ENCODE measurements around the gene EZH2.

DNA sequence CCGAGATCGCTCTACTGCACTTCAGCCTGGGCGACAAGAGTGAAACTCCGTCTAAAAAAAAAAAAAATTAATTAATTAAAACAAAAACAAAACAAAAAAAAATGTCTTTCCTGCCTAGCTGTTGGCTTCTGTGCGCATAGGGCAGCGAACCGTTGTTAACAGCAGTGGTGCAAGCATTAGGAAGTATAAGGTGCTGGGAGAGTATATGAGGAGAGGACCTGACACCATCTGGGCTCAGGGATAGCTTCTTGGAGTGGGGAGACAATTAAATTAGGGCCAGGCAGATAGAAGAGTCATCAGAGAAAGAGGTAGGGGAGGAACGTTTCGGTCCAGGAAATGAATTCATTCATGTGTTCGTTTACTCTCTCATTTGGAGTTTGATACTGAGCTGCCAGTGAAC, 46.2 kb upstream of the EZH2 start:
- TF ChIP-seq, protein P1, sequence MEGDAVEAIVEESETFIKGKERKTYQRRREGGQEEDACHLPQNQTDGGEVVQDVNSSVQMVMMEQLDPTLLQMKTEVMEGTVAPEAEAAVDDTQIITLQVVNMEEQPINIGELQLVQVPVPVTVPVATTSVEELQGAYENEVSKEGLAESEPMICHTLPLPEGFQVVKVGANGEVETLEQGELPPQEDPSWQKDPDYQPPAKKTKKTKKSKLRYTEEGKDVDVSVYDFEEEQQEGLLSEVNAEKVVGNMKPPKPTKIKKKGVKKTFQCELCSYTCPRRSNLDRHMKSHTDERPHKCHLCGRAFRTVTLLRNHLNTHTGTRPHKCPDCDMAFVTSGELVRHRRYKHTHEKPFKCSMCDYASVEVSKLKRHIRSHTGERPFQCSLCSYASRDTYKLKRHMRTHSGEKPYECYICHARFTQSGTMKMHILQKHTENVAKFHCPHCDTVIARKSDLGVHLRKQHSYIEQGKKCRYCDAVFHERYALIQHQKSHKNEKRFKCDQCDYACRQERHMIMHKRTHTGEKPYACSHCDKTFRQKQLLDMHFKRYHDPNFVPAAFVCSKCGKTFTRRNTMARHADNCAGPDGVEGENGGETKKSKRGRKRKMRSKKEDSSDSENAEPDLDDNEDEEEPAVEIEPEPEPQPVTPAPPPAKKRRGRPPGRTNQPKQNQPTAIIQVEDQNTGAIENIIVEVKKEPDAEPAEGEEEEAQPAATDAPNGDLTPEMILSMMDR (IDR thresholded peaks at IDR 0.05) = no peak
- no peak for TF ChIP-seq POLR2A (IDR thresholded peaks at IDR 0.05)

Data from ovary (tissue), 3 donors.